ENCODE data around the gene SORL1. TPM values are rescaled to one million over a fixed set of nuclear protein-coding genes. Genes with fewer than 3 reads are reported as not detected.

The SORL1 gene
- total RNA-seq, 1 donor from 2014 or later: 13.8 TPM

DNA sequence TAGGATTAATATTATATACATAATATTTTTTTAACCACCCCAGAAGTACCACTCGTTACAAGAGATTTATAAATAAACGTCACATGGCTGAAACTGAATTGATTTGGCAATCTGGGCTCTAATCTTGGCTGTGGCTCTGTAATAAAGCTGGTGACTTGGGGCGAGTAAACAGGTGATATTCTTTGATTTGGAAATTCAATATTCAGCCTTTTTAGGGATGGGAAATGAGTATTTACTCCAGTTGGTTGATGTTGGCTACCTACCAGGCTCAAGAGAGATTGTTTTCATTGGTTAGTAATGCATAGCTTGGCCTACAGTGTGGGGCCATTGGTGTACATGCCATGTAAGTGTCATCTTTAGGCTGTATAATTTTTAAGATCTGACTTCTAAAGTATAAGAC, 118.3 kb downstream of the SORL1 start:
- H3K4me1 Mint-ChIP-seq: peaks cover 18% of the 10 kb centered on the region
- no peak for TF ChIP-seq CTCF (conservative IDR thresholded peaks at IDR 0.05)

GRCh38 chr11:121571506-121571905, 119.4 kb downstream of the SORL1 start:
- Mint-ChIP-seq H3K36me3 (ENCODE audit: low read depth) (no peaks in the 10 kb centered on the region), H3K27ac (ENCODE audit: unreplicated experiment) (no peak overlapping the region), H3K9me3 (no peaks in the 10 kb centered on the region), H3K27me3 (ENCODE audit: low read depth) (no peaks in the 10 kb centered on the region), H3K4me1 (peaks cover 29% of the 10 kb centered on the region), H3K4me3 (no peak overlapping the region)
- DNase-seq (ENCODE audit: low read depth, low spot score): no peak
- no peak for TF ChIP-seq CTCF (conservative IDR thresholded peaks at IDR 0.05)

More for the DNA sequence above, 118.3 kb downstream of the SORL1 start:
- no peak for DNase-seq (ENCODE audit: low read depth, low spot score)
- no peak overlapping the region for H3K27ac Mint-ChIP-seq (ENCODE audit: unreplicated experiment)
- no peak overlapping the region for H3K4me3 Mint-ChIP-seq
- no peaks in the 10 kb centered on the region for H3K9me3 Mint-ChIP-seq
- no peaks in the 10 kb centered on the region for H3K27me3 Mint-ChIP-seq (ENCODE audit: low read depth)
- H3K36me3 Mint-ChIP-seq (ENCODE audit: low read depth): no peaks in the 10 kb centered on the region

GRCh38 chr11:121572571-121573059, 120.5 kb downstream of the SORL1 start:
- Mint-ChIP-seq H3K4me1 (peaks cover 39% of the 10 kb centered on the region), H3K36me3 (ENCODE audit: low read depth) (no peaks in the 10 kb centered on the region)

GRCh38 chr11:121574801-121575200, 122.7 kb downstream of the SORL1 start:
- peaks cover 3% of the 10 kb centered on the region for H3K36me3 Mint-ChIP-seq (ENCODE audit: low read depth)
- H3K27me3 Mint-ChIP-seq (ENCODE audit: low read depth): no peaks in the 10 kb centered on the region
- H3K4me1 Mint-ChIP-seq: peaks cover 58% of the 10 kb centered on the region
- no peak for TF ChIP-seq CTCF (conservative IDR thresholded peaks at IDR 0.05)
- no peak overlapping the region for H3K27ac Mint-ChIP-seq (ENCODE audit: unreplicated experiment)
- no peak overlapping the region for H3K4me3 Mint-ChIP-seq
- no peaks in the 10 kb centered on the region for H3K9me3 Mint-ChIP-seq
- DNase-seq (ENCODE audit: low read depth, low spot score): no peak

More at GRCh38 chr11:121572571-121573059, 120.5 kb downstream of the SORL1 start:
- Mint-ChIP-seq H3K27ac (ENCODE audit: unreplicated experiment) (no peak overlapping the region), H3K9me3 (no peaks in the 10 kb centered on the region), H3K4me3 (no peak overlapping the region), H3K27me3 (ENCODE audit: low read depth) (no peaks in the 10 kb centered on the region)
- TF ChIP-seq CTCF (conservative IDR thresholded peaks at IDR 0.05): no peak
- no peak for DNase-seq (ENCODE audit: low read depth, low spot score)

GRCh38 chr11:121575250-121575962, 123.3 kb downstream of the SORL1 start:
- no peak overlapping the region for H3K27ac Mint-ChIP-seq (ENCODE audit: unreplicated experiment)
- peaks cover 5% of the 10 kb centered on the region for H3K9me3 Mint-ChIP-seq
- H3K36me3 Mint-ChIP-seq (ENCODE audit: low read depth): peaks cover 10% of the 10 kb centered on the region
- H3K27me3 Mint-ChIP-seq (ENCODE audit: low read depth): no peaks in the 10 kb centered on the region
- H3K4me3 Mint-ChIP-seq: no peak overlapping the region
- H3K4me1 Mint-ChIP-seq: peaks cover 58% of the 10 kb centered on the region
- TF ChIP-seq CTCF (conservative IDR thresholded peaks at IDR 0.05): no peak
- no peak for DNase-seq (ENCODE audit: low read depth, low spot score)

All from neural crest cell (in vitro differentiated cells).